Mucosa of descending colon (tissue), 3 donors: Measurements from ENCODE around the gene EXT2. TPM values are rescaled to one million over a fixed set of nuclear protein-coding genes. Genes with fewer than 3 reads are reported as not detected.

Experiments used
- ATAC-seq: fragments of 200-7000 bp; cut with Tn5 transposase; one replicate; pipeline ENCODE4 v1.9.1; 2020; ENCODE audit warnings: mild to moderate bottlenecking, moderate library complexity
- DNase-seq, 3 donors: peaks; one replicate each; pipeline ENCODE4 v3.0.0-alpha.2; 2020
- H3K36me3 ChIP-seq: fragments of 200-600 bp; one replicate; pipeline ENCODE4 v1.8.0; 2021; ENCODE audit warnings: low read depth, mild to moderate bottlenecking
- H3K4me1 ChIP-seq: fragments of 200-600 bp; one replicate; pipeline ENCODE4 v1.8.0; 2021; ENCODE audit warnings: low read depth, mild to moderate bottlenecking
- H3K4me3 ChIP-seq: fragments of 200-600 bp; one replicate; pipeline ENCODE4 v1.8.0; 2021; ENCODE audit warnings: mild to moderate bottlenecking
- H3K9me3 ChIP-seq: fragments of 200-600 bp; one replicate; pipeline ENCODE4 v1.8.0; 2021; ENCODE audit warnings: mild to moderate bottlenecking
- CTCF ChIP-seq: fragments of 200-600 bp; IDR thresholded peaks from one replicate; pipeline ENCODE4 v1.8.0; 2022; ENCODE audit warnings: antibody characterized with exemption, mild to moderate bottlenecking
- intact Hi-C, 2 donors: fragments of 100-400 bp; cut with DNase I in 1 of 2; cut with micrococcal nuclease in 1 of 2; formaldehyde crosslinking; loops; one replicate each; pipeline versions ENCODE4 v1.11.0 to v1.11.1; 2022; cut with DNase I, micrococcal nuclease
- total RNA-seq, 3 donors: library from RNA; stranded (reverse); fragmentation: NEBNext Ultra II Directional in 2 of 3; extraction: Animal tissue kit (Norgen Biotek cat#: 25700) in 2 of 3; gene quantifications; one replicate each; pipeline versions ENCODE4 v1.2.1 to v1.2.4, GENCODE V29; 2021 to 2023
- donor health status: DM: no; HTN: no; CAD: no; lungs with moderate emphysema.
- donor health status: DM: no; HTN: no; CAD: no.
- donor health status: DM: no; HTN: yes; CAD: no.

EXT2 gene
- total RNA-seq, 3 donors from 2014 or later, result 53.3 to 59.7 (median 57.2) TPM

DNA sequence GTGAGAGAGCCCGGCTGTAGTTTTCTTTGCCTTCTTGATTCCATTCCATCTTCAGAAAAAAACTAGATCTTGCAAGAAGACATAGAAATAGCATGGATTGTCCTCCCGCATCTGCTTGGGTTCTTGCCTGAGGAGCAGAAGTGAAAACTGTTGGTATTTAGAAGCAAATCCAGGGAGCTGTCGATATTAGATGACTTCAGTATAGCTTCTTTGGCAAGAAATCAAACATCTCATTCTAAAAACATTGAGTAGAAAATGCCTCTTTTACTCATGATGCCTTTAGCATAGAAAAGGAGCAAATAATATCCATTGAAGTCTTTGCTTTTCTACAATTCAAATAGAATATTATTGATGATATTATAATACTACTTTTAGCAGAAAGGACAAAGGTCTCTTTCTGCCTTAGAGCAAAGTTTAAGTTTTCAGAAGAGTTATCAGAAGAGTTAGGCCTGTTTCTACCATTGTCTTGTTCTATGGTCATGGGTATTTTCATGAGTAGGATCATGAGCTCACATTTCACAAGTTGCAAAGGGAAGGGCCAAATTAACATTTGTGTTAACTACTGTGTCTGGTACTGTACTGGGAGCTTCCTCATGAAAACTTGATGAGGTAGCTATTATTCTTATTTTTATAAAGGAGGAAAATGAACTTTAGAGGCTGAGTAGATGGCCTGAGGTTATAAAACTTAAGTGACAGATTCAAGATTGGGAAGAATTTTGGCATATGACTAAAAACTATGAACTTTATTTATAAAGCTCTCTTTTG, 49.7 kb downstream of the EXT2 start:
- DNase-seq (no peak), ATAC-seq (no peak)
- H3K4me1 ChIP-seq, result no peaks in the 10 kb centered on the region
- no peaks in the 10 kb centered on the region for H3K9me3 ChIP-seq
- no peak for TF ChIP-seq CTCF
- no peak overlapping the region for H3K4me3 ChIP-seq
- H3K36me3 ChIP-seq, result no peaks in the 10 kb centered on the region
- intact Hi-C loops, result no loop called here

DNA sequence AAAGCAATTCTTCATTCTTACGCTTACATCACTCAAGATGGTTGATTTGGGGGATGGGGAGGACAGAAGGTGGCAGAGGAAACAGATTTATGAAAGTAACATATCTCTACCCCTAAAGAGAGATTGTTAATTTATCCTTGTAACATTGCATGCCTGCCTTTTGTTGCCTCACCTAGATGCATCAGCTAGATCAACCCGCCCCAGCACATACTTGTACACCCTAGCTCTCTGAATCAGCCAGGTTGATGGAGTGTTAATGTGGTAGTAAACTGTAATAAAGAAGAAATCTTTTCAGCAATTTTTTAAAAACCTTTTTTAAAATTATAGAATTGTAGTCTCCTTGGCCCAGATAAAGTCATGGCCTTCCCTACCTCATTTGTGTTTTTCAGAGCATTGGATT, 51.5 kb downstream of the EXT2 start:
- H3K9me3 ChIP-seq, result no peaks in the 10 kb centered on the region
- TF ChIP-seq CTCF, result no peak
- no peak overlapping the region for H3K4me3 ChIP-seq
- intact Hi-C loops, result no loop called here
- no peak for ATAC-seq
- no peaks in the 10 kb centered on the region for H3K4me1 ChIP-seq
- H3K36me3 ChIP-seq, result no peaks in the 10 kb centered on the region
- DNase-seq, result no peak

- H3K9me3 ChIP-seq, result no peaks in the 10 kb centered on the region
- TF ChIP-seq CTCF, result no peak
- no peak for DNase-seq
- no peak for ATAC-seq
- no peaks in the 10 kb centered on the region for H3K4me1 ChIP-seq
- H3K4me3 ChIP-seq, result no peak overlapping the region
- H3K36me3 ChIP-seq, result no peaks in the 10 kb centered on the region
- intact Hi-C loops, result no loop called here
Observed at GRCh38 chr11:44147751-44148150, 52.3 kb downstream of the EXT2 start.

GRCh38 chr11:44149651-44150050, 54.2 kb downstream of the EXT2 start:
- intact Hi-C loops, result no loop called here
- Histone ChIP-seq H3K9me3 (no peaks in the 10 kb centered on the region), H3K4me1 (no peaks in the 10 kb centered on the region), H3K36me3 (no peaks in the 10 kb centered on the region), H3K4me3 (no peak overlapping the region)
- no peak for TF ChIP-seq CTCF
- no peak for DNase-seq
- no peak for ATAC-seq

DNA sequence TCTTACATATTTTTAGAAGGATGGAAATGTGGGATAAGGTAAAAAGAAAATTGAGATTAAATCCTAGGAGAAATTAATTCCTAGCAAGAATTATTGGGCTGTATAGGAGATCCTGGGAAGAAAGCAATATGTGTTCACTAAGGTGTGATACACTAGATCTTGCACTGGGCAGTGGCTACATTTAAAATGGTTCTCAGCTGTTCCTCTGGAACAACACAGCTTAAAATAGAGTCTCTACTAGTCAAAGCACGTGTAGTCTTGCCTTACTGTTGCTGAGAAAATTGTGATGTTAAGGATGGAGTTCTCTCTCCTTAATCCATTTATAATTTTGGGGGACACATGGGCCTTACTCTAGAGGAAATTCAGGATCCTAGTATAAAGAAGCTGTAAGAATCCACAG, 54.9 kb downstream of the EXT2 start:
- no peak for ATAC-seq
- no peak for DNase-seq
- no peaks in the 10 kb centered on the region for H3K4me1 ChIP-seq
- H3K4me3 ChIP-seq, result no peak overlapping the region
- intact Hi-C loops, result no loop called here
- TF ChIP-seq CTCF, result no peak
- no peaks in the 10 kb centered on the region for H3K36me3 ChIP-seq
- no peaks in the 10 kb centered on the region for H3K9me3 ChIP-seq

- DNase-seq (no peak), ATAC-seq (no peak)
- no peak overlapping the region for H3K4me3 ChIP-seq
- no peak for TF ChIP-seq CTCF
- no peaks in the 10 kb centered on the region for H3K4me1 ChIP-seq
- intact Hi-C loops, result no loop called here
- H3K9me3 ChIP-seq, result no peaks in the 10 kb centered on the region
- H3K36me3 ChIP-seq, result no peaks in the 10 kb centered on the region
Observed at GRCh38 chr11:44157019-44157418, 61.5 kb downstream of the EXT2 start.
